CD4-positive, alpha-beta T cell treated with Interleukin-15 for 4 hours (primary cell): ENCODE results near the gene TRIP12.
"Not testable (repeated sequence)": the region's sequence is repeated elsewhere in the genome, so short reads cannot be mapped to it uniquely, and the experiment has no call there.

Source experiments
- DNase-seq: peaks from one replicate; pipeline ENCODE4 v3.0.0-alpha.2; 2020; ENCODE audit warnings: low spot score

The TRIP12 gene

GRCh38 chr2:229831805-229832509 is 89.9 kb downstream of the TRIP12 start:
- DNase-seq = no peak

DNA sequence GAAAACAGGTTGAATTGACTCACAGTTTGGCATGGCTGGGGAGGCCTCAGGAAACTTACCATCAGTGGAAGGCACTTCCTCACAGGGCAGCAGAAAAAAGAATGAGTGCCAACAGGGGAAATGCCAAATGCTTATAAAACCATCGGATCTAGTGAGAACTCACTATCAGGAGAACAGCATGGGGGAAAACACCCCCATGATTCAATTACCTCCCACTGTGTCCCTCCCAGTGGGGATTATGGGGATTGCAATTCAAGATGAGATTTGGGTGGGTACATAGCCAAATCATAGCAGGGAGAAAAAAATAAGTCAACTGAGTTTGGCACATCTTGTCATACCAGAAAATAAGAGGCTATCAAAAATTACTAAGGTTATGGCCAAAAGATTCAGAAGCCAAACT is 96.3 kb downstream of the TRIP12 start:
- DNase-seq = no peak

DNA sequence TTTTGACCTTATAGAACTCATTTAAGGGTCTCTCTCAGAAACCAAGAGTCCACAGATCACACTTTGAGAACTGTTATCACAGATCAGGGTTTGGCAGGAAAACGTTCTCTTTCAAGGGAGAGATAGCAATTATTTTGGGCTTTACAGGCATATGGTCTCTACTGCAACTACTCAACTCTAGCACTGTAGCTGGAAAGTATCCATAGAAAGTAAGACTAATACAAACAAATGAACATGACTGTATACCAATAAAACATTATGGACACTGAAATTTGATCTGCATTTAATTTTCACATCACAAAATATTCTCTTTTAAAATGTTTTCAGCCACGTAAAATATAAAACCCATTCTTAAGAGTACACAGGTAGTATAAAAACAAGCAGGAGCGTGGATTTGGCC is 100.5 kb downstream of the TRIP12 start:
- DNase-seq = no peak

- DNase-seq = no peak
Measured at GRCh38 chr2:229818230-229818629, 103.6 kb downstream of the TRIP12 start.

DNA sequence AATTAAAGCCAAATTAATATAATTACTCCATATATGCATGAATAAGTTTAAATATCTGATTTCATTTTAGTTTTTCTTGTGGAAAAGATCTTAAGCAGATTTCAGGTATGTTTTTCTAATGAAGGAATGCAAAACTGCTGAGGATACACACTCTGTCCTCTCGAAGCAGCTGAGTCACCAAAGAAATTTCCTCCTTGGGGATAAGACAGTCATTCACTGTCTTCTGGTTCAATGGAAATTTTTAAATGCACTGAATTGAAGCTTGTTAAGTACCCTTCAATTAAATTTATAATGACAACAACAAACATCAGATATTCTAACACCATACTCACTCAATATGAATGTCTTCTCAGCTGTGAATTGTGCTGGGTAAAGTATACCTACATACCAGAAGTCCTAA is 106.0 kb downstream of the TRIP12 start:
- no peak for DNase-seq

GRCh38 chr2:229815342-229815741 is 106.5 kb downstream of the TRIP12 start:
- no peak for DNase-seq

DNA sequence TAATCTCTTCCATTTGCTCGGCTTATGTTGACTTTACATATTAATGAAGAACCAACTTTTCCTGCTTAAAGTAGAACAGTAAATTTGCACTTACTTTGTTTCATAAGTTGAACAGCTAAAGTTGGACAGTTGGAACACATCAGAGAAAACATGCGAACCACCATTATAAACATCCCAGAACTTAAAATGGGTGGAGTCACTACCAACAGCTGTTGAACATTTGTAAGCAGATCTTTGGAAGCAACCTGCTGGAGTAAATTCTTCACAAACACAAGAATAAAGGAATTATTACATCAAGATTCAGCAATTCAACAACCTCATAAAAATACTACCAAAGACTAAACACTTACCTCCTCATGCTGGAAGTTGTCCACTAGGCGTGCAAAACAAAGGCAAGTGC is 111.0 kb downstream of the TRIP12 start:
- no peak for DNase-seq

GRCh38 chr2:229805559-229805958 is 116.2 kb downstream of the TRIP12 start:
- DNase-seq = no peak

DNA sequence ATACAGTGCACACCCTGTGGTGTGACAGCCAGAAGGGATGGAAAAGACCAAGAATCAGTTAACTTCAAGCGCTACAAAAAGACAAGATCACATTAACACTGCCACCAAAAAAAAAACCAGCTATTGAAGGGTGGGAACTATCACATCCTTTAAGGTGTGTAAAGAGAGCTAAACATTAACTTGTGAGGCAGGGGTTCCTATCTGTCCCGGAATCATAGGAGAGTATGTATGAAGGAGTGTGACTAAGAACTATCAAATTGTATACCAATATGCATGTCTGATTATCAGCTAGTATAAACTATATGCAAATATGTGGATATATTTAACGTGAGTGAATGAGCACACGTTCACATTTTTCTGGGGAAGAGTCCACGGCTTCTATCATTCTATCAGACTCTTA is 119.0 kb downstream of the TRIP12 start:
- DNase-seq = no peak

GRCh38 chr2:229800997-229801754 is 120.6 kb downstream of the TRIP12 start:
- DNase-seq = peak; percentile 73

GRCh38 chr2:229798446-229799155 is 123.2 kb downstream of the TRIP12 start:
- DNase-seq = no peak

GRCh38 chr2:229795058-229795457 is 126.8 kb downstream of the TRIP12 start:
- DNase-seq = no peak

DNA sequence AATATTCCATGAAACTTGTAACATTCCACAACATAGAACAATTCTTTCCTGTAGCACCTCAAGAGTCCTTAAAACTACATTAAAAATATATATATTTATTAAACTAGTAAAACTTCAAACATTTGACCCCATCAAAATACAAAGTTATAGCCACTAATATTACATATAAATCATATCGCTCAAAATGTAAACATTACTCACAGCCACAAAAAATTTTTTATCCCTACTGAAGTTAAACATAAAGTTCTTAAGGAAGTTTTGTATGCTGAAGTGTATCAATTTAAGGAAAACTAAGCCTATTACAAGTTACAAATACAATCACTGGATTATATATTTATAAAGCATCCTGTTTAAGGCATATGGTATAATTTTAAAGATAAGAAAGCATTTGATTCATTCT is 127.2 kb downstream of the TRIP12 start:
- no peak for DNase-seq

GRCh38 chr2:229786289-229786688 is 135.5 kb downstream of the TRIP12 start:
- not testable (repeated sequence) for DNase-seq

- no peak for DNase-seq
Measured at GRCh38 chr2:229784791-229785190, 137.0 kb downstream of the TRIP12 start.

GRCh38 chr2:229783108-229783721 is 138.6 kb downstream of the TRIP12 start:
- DNase-seq = no peak

DNA sequence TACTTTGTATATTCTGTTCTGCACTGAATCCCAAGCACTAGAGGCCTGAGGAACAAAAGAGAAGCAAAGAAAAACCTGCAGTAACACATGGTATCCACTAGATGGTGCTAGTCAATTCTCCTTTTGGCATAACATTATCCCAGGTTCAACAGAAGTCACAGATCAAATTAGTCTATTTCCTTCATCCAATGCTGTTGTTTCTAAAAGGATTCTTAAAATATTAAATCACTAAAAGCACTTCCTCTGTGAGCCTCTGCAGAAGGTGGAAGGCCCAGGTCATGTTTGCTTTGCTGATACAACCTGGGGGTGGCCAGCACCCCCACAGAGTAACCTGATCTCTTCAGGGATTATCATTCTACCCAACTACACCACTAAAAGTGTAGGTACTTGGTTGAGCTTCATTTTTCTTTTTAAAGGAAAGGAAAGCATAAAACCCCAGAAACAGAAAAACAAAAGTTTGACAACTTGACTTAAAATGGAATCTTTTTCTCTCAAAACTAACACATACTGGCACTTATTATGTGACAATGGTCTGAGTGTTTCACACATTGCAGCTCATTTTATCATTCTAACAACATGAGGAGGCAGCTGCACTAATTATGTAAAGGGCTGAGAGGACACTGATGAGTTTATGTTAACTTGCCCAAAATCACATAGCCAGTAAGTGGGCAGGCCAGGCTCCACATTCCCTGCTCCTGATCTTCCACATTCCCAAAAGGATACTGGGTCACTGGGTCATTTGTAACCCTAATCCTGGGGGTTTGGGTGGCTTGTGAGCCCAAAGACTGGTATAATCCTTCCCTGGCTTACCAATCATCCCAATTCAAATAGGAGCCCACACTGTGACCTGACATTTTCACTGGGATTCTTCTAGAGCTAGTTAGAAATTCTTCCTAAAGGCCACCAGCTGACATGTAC is 140.7 kb downstream of the TRIP12 start:
- peak; percentile 34 for DNase-seq

DNA sequence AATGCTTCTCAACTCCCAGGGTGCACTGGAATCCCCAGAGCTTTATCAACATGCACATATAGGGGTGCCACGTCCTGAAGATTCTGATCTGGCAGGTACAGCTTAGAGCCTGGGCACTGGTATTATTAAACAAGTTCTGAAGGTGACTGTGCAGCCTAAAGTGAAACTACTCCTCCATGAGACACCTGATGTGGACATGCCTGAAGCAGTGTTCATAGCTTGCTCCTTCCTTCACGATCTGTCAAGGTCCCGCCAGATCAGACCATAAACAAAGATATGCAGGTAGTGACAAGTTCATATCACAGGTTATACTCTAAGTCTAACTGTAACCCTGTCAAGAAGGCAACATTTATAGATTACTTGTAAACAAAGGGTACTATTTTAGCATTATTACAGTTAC is 142.2 kb downstream of the TRIP12 start:
- DNase-seq = no peak

GRCh38 chr2:229777716-229778115 is 144.1 kb downstream of the TRIP12 start:
- no peak for DNase-seq

DNA sequence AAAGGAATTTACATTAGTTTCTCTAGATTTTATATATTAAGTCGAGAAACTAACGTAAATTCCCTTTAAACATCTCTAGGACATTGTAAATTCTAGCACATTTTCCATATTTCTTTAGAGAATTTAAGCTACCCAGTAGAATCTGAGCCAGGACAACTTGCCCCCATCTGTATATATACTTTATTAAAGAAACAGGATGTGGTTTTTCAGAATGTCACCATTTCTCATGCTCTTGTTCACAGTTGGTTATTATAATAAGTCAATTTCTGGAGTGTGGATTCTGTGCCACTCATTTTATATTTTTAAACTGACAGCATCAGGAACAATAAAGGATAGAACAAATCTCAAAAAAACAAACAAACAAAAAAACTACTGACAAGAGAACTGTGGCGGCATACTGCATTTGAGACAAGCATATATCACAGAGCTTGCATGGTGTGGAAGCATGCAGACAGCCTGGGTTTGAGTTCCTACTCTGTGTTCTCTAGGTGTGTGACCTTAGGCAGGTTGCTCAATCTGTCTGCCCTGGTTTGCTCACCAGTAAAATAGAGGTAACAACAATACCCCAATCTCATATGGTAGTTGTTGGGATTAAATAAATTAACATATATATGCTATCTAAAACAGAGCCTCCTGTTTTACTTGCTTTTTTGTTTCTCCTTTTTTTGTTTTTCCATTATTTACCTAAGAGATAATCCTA is 146.0 kb downstream of the TRIP12 start:
- DNase-seq = peak; percentile 6

DNA sequence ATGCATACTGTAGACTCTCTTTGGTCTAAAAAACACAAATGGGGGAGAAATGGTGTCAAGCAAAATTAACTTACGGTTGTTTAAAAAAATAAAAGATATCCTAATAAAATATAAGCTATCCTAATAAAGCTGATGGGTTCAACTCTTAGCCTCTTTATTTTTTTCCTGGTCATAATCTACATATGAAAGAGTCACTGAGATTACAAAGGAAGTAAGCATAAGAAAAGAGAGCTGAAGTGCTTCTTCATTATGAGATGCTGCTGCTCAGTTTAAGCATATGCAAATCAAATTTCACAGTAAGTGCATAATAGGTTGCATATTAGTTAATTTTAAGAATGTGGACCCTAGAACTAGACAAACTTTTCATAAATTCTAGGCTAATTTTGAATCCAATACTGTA is 147.6 kb downstream of the TRIP12 start:
- DNase-seq = no peak
